ENCODE data around the gene C7orf33. TPM values are rescaled to one million over a fixed set of nuclear protein-coding genes. Genes with fewer than 3 reads are reported as not detected.
A peak's percentile ranks its signal among the peaks of the same experiment; 100 is the strongest.

Gene C7orf33
- total and polyA plus RNA-seq, 4 donors, result not detected

DNA sequence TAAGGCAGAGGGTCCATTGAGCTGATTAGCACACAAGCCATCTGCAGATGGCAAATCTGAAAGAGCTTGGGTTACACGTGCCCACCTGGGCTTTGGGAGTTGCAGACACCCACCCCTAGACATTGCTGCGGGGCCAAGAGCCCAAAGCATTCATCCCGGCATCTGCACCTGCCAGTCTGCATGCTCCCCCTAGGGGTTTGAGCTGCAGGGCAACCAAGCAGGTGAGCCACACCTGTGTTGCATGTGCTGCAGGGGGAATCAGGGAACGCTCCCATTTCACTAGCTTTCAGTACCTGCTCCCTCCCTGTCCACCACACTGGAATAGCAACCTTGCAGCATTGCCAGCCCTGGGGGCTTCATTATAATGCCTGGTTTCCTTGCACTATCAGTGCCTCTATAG lies 21.1 kb downstream of the C7orf33 start:
- no peak overlapping the region for H3K9ac ChIP-seq (ENCODE audit: low read depth in 1 of 2, low read length in 2 of 2)
- no peaks in the 10 kb centered on the region for H3K36me3 ChIP-seq (ENCODE audit: control insufficient read depth in 4 of 4, insufficient read depth in 3 of 4, low read depth in 1 of 4, low read length in 3 of 4)
- TF ChIP-seq GABPA (IDR thresholded peaks at IDR 0.05 in 1 of 2, conservative IDR thresholded peaks at IDR 0.05 in 1 of 2) (no peak), EGR1 (IDR thresholded peaks at IDR 0.05; ENCODE audit: low read depth in 2 of 2) (no peak)
- peaks cover 0 to 8% (median 7%) of the 10 kb centered on the region in 4 donors for H3K4me1 ChIP-seq (ENCODE audit: control insufficient read depth in 4 of 4, insufficient read depth in 4 of 4, low read length in 3 of 4)
- no peak overlapping the region for H3K27ac ChIP-seq (ENCODE audit: low read depth in 1 of 2, low read length in 2 of 2)
- DNase-seq (ENCODE audit: low spot score), result no peak
- no peaks in the 10 kb centered on the region for H3K27me3 ChIP-seq (ENCODE audit: control insufficient read depth in 4 of 4, insufficient read depth in 4 of 4, low read length in 3 of 4)
- H3K9me3 ChIP-seq (ENCODE audit: control insufficient read depth in 4 of 4, low read length in 3 of 4), result no peaks in the 10 kb centered on the region
- no peak overlapping the region for H3K4me3 ChIP-seq (ENCODE audit: low read depth in 1 of 3, low read length in 3 of 3)
- 70% methylated on average over 4 of the region's 4 CpGs for WGBS

DNA sequence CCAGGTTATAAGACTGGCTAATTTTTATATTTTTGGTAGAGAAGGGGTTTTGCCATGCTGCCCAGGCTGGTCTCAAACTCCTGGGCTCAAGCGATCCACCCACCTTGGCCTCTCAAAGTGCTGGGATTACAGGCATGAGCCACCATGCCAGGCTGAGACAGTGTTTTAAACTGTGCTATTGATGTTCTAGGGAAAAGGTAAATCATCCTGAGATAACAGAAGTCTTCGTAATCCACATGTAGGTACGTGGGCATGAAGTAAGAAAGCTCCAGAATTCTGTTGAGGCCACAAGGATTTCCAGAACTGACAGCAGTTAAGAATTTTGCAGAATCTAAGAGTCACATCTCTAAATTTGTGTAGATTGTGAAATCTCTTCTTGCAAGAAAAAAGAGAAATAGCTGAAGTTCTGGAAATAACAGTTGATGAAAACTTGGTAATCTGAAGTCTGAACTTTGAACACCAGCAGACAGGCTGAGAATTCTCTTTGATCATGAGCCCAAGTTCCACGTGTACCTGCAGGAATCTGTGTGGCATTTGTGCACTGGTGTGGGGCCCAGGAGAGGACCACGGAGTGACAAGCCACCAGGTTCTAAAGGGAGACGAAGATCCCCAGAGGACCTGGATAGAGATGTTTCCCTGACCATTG lies 24.6 kb downstream of the C7orf33 start:
- H3K4me1 ChIP-seq (ENCODE audit: control insufficient read depth in 4 of 4, insufficient read depth in 4 of 4, low read length in 3 of 4), result peaks cover 0 to 9% (median 8%) of the 10 kb centered on the region in 4 donors
- H3K27ac ChIP-seq (ENCODE audit: low read depth in 1 of 2, low read length in 2 of 2), result no peak overlapping the region
- DNase-seq (ENCODE audit: low spot score), result no peak
- TF ChIP-seq, protein P1, sequence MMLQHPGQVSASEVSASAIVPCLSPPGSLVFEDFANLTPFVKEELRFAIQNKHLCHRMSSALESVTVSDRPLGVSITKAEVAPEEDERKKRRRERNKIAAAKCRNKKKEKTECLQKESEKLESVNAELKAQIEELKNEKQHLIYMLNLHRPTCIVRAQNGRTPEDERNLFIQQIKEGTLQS (IDR thresholded peaks at IDR 0.05), result no peak
- TF ChIP-seq, protein P2, sequence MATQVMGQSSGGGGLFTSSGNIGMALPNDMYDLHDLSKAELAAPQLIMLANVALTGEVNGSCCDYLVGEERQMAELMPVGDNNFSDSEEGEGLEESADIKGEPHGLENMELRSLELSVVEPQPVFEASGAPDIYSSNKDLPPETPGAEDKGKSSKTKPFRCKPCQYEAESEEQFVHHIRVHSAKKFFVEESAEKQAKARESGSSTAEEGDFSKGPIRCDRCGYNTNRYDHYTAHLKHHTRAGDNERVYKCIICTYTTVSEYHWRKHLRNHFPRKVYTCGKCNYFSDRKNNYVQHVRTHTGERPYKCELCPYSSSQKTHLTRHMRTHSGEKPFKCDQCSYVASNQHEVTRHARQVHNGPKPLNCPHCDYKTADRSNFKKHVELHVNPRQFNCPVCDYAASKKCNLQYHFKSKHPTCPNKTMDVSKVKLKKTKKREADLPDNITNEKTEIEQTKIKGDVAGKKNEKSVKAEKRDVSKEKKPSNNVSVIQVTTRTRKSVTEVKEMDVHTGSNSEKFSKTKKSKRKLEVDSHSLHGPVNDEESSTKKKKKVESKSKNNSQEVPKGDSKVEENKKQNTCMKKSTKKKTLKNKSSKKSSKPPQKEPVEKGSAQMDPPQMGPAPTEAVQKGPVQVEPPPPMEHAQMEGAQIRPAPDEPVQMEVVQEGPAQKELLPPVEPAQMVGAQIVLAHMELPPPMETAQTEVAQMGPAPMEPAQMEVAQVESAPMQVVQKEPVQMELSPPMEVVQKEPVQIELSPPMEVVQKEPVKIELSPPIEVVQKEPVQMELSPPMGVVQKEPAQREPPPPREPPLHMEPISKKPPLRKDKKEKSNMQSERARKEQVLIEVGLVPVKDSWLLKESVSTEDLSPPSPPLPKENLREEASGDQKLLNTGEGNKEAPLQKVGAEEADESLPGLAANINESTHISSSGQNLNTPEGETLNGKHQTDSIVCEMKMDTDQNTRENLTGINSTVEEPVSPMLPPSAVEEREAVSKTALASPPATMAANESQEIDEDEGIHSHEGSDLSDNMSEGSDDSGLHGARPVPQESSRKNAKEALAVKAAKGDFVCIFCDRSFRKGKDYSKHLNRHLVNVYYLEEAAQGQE (IDR thresholded peaks at IDR 0.05), result no peak
- TF ChIP-seq EGR1 (IDR thresholded peaks at IDR 0.05; ENCODE audit: low read depth in 2 of 2) (no peak), RXRA (IDR thresholded peaks at IDR 0.05) (peak; percentile 46 to 62), YY1 (IDR thresholded peaks at IDR 0.05) (peak; percentile 22), JUND (IDR thresholded peaks at IDR 0.05) (no peak), FOXA1 (IDR thresholded peaks at IDR 0.05) (no peak), RAD21 (IDR thresholded peaks at IDR 0.05) (no peak), SP1 (IDR thresholded peaks at IDR 0.05) (peak; percentile 43), HNF4G (IDR thresholded peaks at IDR 0.05) (peak; percentile 40), GABPA (IDR thresholded peaks at IDR 0.05 in 1 of 2, conservative IDR thresholded peaks at IDR 0.05 in 1 of 2) (no peak), HNF4A (conservative IDR thresholded peaks at IDR 0.05) (peak; percentile 80 to 81)
- TF ChIP-seq, protein P3, sequence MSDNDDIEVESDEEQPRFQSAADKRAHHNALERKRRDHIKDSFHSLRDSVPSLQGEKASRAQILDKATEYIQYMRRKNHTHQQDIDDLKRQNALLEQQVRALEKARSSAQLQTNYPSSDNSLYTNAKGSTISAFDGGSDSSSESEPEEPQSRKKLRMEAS (IDR thresholded peaks at IDR 0.05), result peak; percentile 47
- TF ChIP-seq, protein P4, sequence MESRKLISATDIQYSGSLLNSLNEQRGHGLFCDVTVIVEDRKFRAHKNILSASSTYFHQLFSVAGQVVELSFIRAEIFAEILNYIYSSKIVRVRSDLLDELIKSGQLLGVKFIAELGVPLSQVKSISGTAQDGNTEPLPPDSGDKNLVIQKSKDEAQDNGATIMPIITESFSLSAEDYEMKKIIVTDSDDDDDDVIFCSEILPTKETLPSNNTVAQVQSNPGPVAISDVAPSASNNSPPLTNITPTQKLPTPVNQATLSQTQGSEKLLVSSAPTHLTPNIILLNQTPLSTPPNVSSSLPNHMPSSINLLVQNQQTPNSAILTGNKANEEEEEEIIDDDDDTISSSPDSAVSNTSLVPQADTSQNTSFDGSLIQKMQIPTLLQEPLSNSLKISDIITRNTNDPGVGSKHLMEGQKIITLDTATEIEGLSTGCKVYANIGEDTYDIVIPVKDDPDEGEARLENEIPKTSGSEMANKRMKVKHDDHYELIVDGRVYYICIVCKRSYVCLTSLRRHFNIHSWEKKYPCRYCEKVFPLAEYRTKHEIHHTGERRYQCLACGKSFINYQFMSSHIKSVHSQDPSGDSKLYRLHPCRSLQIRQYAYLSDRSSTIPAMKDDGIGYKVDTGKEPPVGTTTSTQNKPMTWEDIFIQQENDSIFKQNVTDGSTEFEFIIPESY (IDR thresholded peaks at IDR 0.05), result peak; percentile 27
- no peaks in the 10 kb centered on the region for H3K9me3 ChIP-seq (ENCODE audit: control insufficient read depth in 4 of 4, low read length in 3 of 4)
- H3K4me3 ChIP-seq (ENCODE audit: low read depth in 1 of 3, low read length in 3 of 3), result no peak overlapping the region
- H3K27me3 ChIP-seq (ENCODE audit: control insufficient read depth in 4 of 4, insufficient read depth in 4 of 4, low read length in 3 of 4), result no peaks in the 10 kb centered on the region
- H3K36me3 ChIP-seq (ENCODE audit: control insufficient read depth in 4 of 4, insufficient read depth in 3 of 4, low read depth in 1 of 4, low read length in 3 of 4), result no peaks in the 10 kb centered on the region
- no peak overlapping the region for H3K9ac ChIP-seq (ENCODE audit: low read depth in 1 of 2, low read length in 2 of 2)
- 39% methylated on average over 6 of the region's 6 CpGs for WGBS

Data from liver (tissue), 9 donors.